GM13976 (cell line): ENCODE measurements around the gene MYH7B.

Source experiments
- DNase-seq: peaks from one replicate; pipeline ENCODE4 v3.0.0; 2012; ENCODE audit warnings: low spot score
- in situ Hi-C: fragments of 300-500 bp; cut with MboI; formaldehyde crosslinking; loops from one replicate; pipeline ENCODE4 v1.12.0; 2022; ENCODE audit warnings: low sequenced_read_pairs, mixed read lengths, inconsistent platforms; ENCODE audit not compliant: unreplicated experiment
- TF ChIP-seq, protein P1 (sequence below): IDR thresholded peaks from 2 replicates; pipeline ENCODE4 v1.5.1; 2012; ENCODE audit warnings: borderline replicate concordance, mild to moderate bottlenecking; ENCODE audit not compliant: insufficient read depth; ENCODE audit errors: extremely low read depth, missing control alignments, control extremely low read depth

Gene MYH7B

DNA sequence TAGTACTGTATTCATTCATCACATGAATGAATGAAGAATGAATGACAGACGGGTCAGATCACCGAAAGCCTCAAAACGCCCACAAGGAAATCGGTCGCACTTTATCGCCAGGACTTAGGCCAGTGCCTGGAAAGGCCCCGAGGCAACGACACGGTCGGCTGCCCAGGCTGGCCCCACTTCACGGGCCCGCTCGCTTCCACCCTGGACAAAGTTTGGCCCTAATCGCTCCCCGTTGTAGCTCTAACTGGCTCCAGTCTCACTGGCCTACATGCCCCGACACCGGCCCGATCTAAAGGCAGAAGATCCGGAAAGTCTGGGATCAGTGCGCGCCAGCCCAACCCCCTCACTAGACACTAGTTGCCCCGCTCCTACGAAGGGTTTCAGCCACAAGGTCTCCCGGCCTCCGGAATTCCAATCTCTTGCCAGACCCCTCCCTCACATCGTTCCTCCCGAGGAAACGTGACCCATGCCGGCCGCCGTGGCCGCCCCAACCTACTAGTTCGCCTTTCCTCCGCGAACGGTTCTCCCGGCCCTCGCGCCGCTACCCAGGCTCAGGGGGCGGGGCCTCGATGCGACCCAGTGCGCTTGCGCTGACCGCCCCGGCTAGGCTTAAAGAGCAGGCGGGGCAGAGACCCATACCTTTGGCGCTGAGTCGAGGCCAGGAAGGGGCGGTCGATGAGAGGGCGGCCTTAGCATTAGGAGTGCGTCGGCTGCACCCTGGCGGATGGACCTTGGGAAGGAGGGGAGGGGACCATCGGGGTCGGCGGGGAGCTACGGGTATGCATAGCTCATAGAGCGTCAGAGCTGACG is at the start of gene MYH7B, which contains the start of gene GSS:
Gene MYH7B (plus strand): TSS at position 638 of the 810 bp plus-strand sequence. CDS start 22,138 bp downstream, outside the sequence.
Gene GSS (minus strand): TSS at position 576 of the 810 bp plus-strand sequence. CDS start 3,954 bp downstream, outside the sequence.
- TF ChIP-seq, protein P1, sequence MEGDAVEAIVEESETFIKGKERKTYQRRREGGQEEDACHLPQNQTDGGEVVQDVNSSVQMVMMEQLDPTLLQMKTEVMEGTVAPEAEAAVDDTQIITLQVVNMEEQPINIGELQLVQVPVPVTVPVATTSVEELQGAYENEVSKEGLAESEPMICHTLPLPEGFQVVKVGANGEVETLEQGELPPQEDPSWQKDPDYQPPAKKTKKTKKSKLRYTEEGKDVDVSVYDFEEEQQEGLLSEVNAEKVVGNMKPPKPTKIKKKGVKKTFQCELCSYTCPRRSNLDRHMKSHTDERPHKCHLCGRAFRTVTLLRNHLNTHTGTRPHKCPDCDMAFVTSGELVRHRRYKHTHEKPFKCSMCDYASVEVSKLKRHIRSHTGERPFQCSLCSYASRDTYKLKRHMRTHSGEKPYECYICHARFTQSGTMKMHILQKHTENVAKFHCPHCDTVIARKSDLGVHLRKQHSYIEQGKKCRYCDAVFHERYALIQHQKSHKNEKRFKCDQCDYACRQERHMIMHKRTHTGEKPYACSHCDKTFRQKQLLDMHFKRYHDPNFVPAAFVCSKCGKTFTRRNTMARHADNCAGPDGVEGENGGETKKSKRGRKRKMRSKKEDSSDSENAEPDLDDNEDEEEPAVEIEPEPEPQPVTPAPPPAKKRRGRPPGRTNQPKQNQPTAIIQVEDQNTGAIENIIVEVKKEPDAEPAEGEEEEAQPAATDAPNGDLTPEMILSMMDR: peak; percentile 41
- in situ Hi-C loops: no loop called here
- peak; percentile 98 for DNase-seq

DNA sequence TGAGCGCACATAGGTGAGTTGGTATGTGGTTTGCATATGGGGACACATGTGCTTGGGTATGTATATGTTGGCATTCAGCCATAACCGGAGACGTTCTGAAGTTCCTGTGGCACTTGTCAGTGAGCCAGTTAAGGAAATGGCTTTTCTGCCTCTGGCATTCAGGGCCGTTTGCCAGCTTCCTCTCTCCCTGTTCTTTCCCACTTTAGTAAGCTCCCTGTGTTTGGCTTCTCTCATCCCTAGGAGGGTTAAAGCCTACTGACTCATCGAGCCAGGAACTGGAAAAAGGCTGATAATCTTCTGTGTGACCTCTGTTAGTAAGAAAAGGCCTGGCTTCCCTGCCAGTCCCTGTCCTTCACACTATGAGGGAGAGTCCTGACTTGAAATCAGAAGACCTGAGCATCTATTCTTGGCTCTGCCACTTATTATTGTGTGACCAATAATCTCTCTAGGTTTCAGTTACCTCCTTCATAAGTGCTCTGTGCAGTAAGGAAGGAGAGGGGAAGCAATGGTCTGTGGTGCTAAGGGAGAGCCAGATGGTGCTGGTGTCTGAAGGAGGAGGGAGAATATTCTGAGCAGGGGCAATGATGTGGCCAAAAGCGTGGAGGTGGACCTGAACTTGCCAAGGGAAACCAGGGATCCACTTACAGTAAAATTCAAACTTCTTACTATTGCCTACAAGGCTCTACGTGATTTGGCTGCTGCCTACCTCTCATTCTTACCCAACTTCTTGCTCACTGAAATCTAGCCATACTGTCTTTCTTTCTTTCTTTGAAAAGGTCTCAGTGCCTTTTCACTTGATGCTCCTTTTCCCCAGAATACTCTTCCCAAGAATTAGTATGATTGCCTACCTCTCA is 47.8 kb upstream of the MYH7B start:
- no peak for DNase-seq
- in situ Hi-C loops: no loop called here
- TF ChIP-seq, protein P1: no peak

DNA sequence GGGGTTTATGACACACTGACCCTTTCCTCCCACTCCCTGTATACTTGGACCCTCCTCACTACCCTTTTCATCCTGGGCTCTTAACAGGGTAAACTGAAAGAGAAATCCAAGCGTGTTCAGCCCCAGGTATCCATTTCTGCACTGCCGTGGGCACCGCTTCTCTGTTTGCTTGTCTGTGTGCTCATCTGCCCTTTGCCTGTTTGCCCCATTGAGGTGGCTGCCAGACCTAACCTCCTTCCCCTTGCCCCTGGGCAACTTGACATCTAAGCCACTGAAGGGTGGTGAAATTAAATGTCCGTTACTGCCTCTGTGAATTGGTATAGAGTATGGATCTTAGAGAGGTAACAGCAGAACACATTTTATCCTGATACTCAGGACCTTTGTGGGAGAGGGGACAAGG is 40.5 kb upstream of the MYH7B start:
- no peak for DNase-seq
- in situ Hi-C loops: no loop called here
- TF ChIP-seq, protein P1: no peak

DNA sequence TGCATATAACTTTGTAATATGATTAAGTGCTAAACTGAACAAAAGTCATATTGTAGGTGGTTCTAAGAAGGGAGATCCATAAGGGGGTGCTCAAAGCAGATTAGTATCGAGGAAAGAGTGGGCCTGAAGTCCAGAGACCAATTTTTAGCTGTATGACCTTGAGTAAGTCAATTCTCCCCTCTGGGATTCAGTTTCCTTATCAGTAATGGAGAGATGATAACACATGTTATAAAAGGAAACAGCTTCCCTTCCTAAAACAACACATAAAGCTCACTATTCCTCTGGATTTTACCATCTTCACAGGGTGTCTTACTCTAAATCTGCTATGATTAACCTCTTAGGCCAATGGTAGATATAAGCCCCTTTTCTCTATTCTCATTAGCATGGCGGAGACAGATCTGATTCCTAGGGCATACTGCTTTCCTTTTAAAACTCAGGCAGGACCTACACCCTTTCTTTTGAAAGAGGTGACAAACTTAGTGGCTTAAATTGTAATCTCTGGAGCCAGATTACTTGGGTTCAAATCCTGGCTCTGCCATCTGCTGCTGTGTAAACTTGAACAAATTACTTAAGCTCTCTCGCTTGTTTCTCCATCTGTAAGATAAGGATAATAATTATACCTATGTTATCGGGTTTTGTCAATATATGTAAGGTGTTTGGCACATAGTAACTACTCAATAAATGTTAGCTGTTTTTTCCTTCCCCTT is 39.8 kb upstream of the MYH7B start:
- in situ Hi-C loops: no loop called here
- DNase-seq: no peak
- TF ChIP-seq, protein P1: no peak

DNA sequence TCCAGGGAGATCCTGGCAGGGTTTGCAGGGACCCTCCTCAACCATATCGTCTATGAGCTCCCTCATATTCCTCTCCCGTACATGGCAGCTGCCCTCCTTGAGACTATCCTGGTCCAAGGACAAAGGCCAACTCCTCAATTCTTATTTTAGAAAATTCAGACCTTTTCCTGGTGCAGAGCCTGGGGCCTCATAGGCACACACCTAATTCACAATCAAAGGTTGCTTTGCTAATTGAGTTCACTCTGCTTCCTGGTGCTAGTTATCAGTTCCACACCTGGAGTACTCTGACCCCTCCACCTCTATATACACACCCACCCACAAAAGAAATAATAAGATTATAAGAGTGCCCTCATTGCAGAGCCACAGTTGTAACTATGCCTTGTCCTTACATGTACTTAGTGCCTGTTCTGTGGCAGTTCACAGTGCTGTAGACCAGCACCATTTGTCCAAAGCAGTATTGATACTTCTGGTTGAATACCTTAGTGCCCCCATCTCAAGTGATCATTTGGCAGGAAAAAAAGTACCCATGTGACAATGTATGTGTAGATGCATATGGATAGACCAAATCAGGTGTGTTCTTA is 38.8 kb upstream of the MYH7B start:
- DNase-seq: no peak
- in situ Hi-C loops: no loop called here

DNA sequence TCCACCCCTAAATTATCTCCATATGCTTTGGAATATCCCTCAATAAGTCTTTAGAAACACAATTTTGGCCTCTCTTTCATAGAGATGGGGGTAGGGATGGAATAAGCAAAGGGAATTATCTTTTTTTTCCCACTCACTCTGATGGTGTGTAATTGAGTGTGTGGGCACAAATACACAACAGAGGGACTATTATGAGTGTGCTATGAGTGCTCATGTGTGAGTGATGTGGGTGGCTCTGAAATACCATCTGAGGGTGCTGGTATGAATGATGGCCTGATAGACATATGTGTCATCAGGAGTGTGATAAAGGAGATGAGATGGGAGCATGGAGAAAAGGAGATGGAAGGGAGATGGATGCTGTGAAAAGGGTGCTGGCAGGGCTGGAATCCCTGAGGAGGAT is 35.6 kb upstream of the MYH7B start:
- TF ChIP-seq, protein P1: no peak
- in situ Hi-C loops: no loop called here
- no peak for DNase-seq

More for the DNA sequence above, 38.8 kb upstream of the MYH7B start:
- TF ChIP-seq, protein P1: no peak
